Activated CD4-positive, alpha-beta memory T cell treated with anti-CD3 and anti-CD28 coated beads for 36 hours (primary cell): Measurements from ENCODE around the gene FAM221B. TPM values are rescaled to one million over a fixed set of nuclear protein-coding genes. Genes with fewer than 3 reads are reported as not detected.

Experiments
- CTCF ChIA-PET: fragments of 350-600 bp; sonication (Branson Sonifier 250); formaldehyde crosslinking; loops from one replicate; lab custom pipeline; 2021; ENCODE audit warnings: antibody characterized with exemption, inconsistent platforms; lab: Charles Lee
- POLR2A ChIA-PET: fragments of 350-600 bp; sonication (Branson Sonifier 250); formaldehyde crosslinking; loops from one replicate; lab custom pipeline; 2021; ENCODE audit warnings: antibody characterized with exemption; lab: Charles Lee
- DNase-seq: peaks from one replicate; pipeline ENCODE4 v3.0.0-alpha.2; 2020
- H3K27ac Mint-ChIP-seq: one replicate; pipeline ENCODE4 v1.8.0; 2021; ENCODE audit warnings: mixed read lengths
- H3K27me3 Mint-ChIP-seq: one replicate; pipeline ENCODE4 v1.8.0; 2021; ENCODE audit warnings: mixed read lengths
- H3K36me3 Mint-ChIP-seq: one replicate; pipeline ENCODE4 v1.8.0; 2021; ENCODE audit warnings: mixed read lengths
- H3K4me1 Mint-ChIP-seq: one replicate; pipeline ENCODE4 v1.8.0; 2021; ENCODE audit warnings: low read depth, mixed read lengths
- H3K4me3 Mint-ChIP-seq: one replicate; pipeline ENCODE4 v1.8.0; 2021; ENCODE audit warnings: mild to moderate bottlenecking, mixed read lengths
- H3K9me3 Mint-ChIP-seq: one replicate; pipeline ENCODE4 v1.8.0; 2021; ENCODE audit warnings: mixed read lengths
- intact Hi-C: fragments of 100-400 bp; cut with micrococcal nuclease; formaldehyde crosslinking; loops from one replicate; pipeline ENCODE4 v1.15.1; 2023
- total RNA-seq, 2 experiments: library from RNA; stranded (reverse); gene quantifications; one replicate each; pipeline ENCODE4 v1.2.3, GENCODE V29; 2021

FAM221B gene
- total RNA-seq: not detected

- no peaks in the 10 kb centered on the region for H3K27me3 Mint-ChIP-seq
- peak within 1 kb of the TSS; percentile 91 for H3K4me3 Mint-ChIP-seq
- H3K4me1 Mint-ChIP-seq: peaks cover 23% of the 10 kb centered on the region
- H3K36me3 Mint-ChIP-seq: no peaks in the 10 kb centered on the region
- peak; percentile 51 for DNase-seq
- no peaks in the 10 kb centered on the region for H3K9me3 Mint-ChIP-seq
- intact Hi-C loops: loop anchor here (1.0 to 2.0 kb wide), 3 partner anchors 16 to 224 kb away; partner anchors contain the start of genes CREB3 and TLN1
- CTCF ChIA-PET: interaction anchor here (0.8 to 2.6 kb wide), 5 partner anchors 15 to 75 kb away, joined by 3 to 11 read pairs (median 4); partner anchors contain the start of gene HINT2
- H3K27ac Mint-ChIP-seq: peak within 1 kb of the TSS; percentile 60
- POLR2A ChIA-PET: interaction anchor here (1.0 kb wide), 1 partner anchor 15 kb away, joined by 7 read pairs; the partner anchor contains the start of gene HINT2
These were observed at the start of gene FAM221B for GRCh38 chr9:35828716-35829083. TSS of gene FAM221B (minus strand) at chr9:35828732. CDS start at chr9:35826161, 2,571 bp downstream.

- no peak overlapping the region for H3K4me3 Mint-ChIP-seq
- POLR2A ChIA-PET: no interaction called here
- H3K36me3 Mint-ChIP-seq: peaks cover 2% of the 10 kb centered on the region
- intact Hi-C loops: no loop called here
- peaks cover 5% of the 10 kb centered on the region for H3K9me3 Mint-ChIP-seq
- DNase-seq: no peak
- no peaks in the 10 kb centered on the region for H3K27me3 Mint-ChIP-seq
- H3K27ac Mint-ChIP-seq: no peak overlapping the region
- H3K4me1 Mint-ChIP-seq: no peaks in the 10 kb centered on the region
- CTCF ChIA-PET: interaction anchor here (0.7 to 1.6 kb wide), 5 partner anchors 8 to 136 kb away, joined by 3 to 5 read pairs (median 3); no protein-coding TSS in a partner anchor
These were observed 44.0 kb upstream of the FAM221B start for GRCh38 chr9:35872505-35872904.

GRCh38 chr9:35871545-35871944 lies 43.0 kb upstream of the FAM221B start:
- Mint-ChIP-seq H3K9me3 (no peaks in the 10 kb centered on the region), H3K27me3 (no peaks in the 10 kb centered on the region), H3K4me1 (no peaks in the 10 kb centered on the region), H3K4me3 (no peak overlapping the region), H3K27ac (no peak overlapping the region), H3K36me3 (no peaks in the 10 kb centered on the region)
- intact Hi-C loops: no loop called here
- POLR2A ChIA-PET: no interaction called here
- CTCF ChIA-PET: interaction anchor here (1.6 kb wide), 1 partner anchor 81 kb away, joined by 5 read pairs; no protein-coding TSS in a partner anchor
- DNase-seq: no peak

GRCh38 chr9:35870351-35870923 lies 41.9 kb upstream of the FAM221B start, which contains the start of gene OR13J1:
TSS of gene OR13J1 (minus strand) at chr9:35870401. CDS start at chr9:35870401, 0 bp downstream.
- Mint-ChIP-seq H3K27ac (no peak within 1 kb of the TSS), H3K4me1 (no peaks in the 10 kb centered on the region), H3K36me3 (no peaks in the 10 kb centered on the region), H3K27me3 (no peaks in the 10 kb centered on the region), H3K4me3 (no peak within 1 kb of the TSS), H3K9me3 (no peaks in the 10 kb centered on the region)
- CTCF ChIA-PET: no interaction called here
- DNase-seq: no peak
- POLR2A ChIA-PET: no interaction called here
- intact Hi-C loops: no loop called here

- intact Hi-C loops: no loop called here
- no peaks in the 10 kb centered on the region for H3K27me3 Mint-ChIP-seq
- POLR2A ChIA-PET: no interaction called here
- CTCF ChIA-PET: no interaction called here
- DNase-seq: no peak
- H3K9me3 Mint-ChIP-seq: no peaks in the 10 kb centered on the region
- H3K4me1 Mint-ChIP-seq: no peaks in the 10 kb centered on the region
- H3K27ac Mint-ChIP-seq: no peak overlapping the region
- no peaks in the 10 kb centered on the region for H3K36me3 Mint-ChIP-seq
- H3K4me3 Mint-ChIP-seq: no peak overlapping the region
These were observed 41.2 kb upstream of the FAM221B start for GRCh38 chr9:35869621-35870216.

GRCh38 chr9:35868933-35869332 lies 40.4 kb upstream of the FAM221B start:
- Mint-ChIP-seq H3K36me3 (no peaks in the 10 kb centered on the region), H3K4me3 (no peak overlapping the region), H3K4me1 (no peaks in the 10 kb centered on the region), H3K9me3 (no peaks in the 10 kb centered on the region), H3K27ac (no peak overlapping the region), H3K27me3 (peaks cover 2% of the 10 kb centered on the region)
- ChIA-PET CTCF (no interaction called here), POLR2A (no interaction called here)
- intact Hi-C loops: no loop called here
- no peak for DNase-seq

- intact Hi-C loops: no loop called here
- ChIA-PET CTCF (no interaction called here), POLR2A (interaction anchor here (0.6 kb wide), 1 partner anchor 64 kb away, joined by 3 read pairs; no protein-coding TSS in a partner anchor)
- no peak overlapping the region for H3K27ac Mint-ChIP-seq
- H3K9me3 Mint-ChIP-seq: no peaks in the 10 kb centered on the region
- H3K4me1 Mint-ChIP-seq: no peaks in the 10 kb centered on the region
- no peak for DNase-seq
- H3K36me3 Mint-ChIP-seq: no peaks in the 10 kb centered on the region
- H3K4me3 Mint-ChIP-seq: no peak overlapping the region
- peaks cover 7% of the 10 kb centered on the region for H3K27me3 Mint-ChIP-seq
These were observed 39.0 kb upstream of the FAM221B start for GRCh38 chr9:35867538-35867937.

- no peaks in the 10 kb centered on the region for H3K36me3 Mint-ChIP-seq
- H3K9me3 Mint-ChIP-seq: no peaks in the 10 kb centered on the region
- ChIA-PET CTCF (interaction anchor here (0.6 to 2.9 kb wide), 3 partner anchors 14 to 75 kb away, joined by 3 to 19 read pairs (median 3); no protein-coding TSS in a partner anchor), POLR2A (no interaction called here)
- H3K27ac Mint-ChIP-seq: no peak overlapping the region
- DNase-seq: no peak
- intact Hi-C loops: no loop called here
- no peak overlapping the region for H3K4me3 Mint-ChIP-seq
- no peaks in the 10 kb centered on the region for H3K4me1 Mint-ChIP-seq
- H3K27me3 Mint-ChIP-seq: peaks cover 15% of the 10 kb centered on the region
These were observed 36.2 kb upstream of the FAM221B start for GRCh38 chr9:35864695-35865255.

- intact Hi-C loops: no loop called here
- Mint-ChIP-seq H3K27me3 (peaks cover 15% of the 10 kb centered on the region), H3K36me3 (no peaks in the 10 kb centered on the region), H3K4me3 (no peak overlapping the region), H3K27ac (no peak overlapping the region), H3K4me1 (no peaks in the 10 kb centered on the region), H3K9me3 (no peaks in the 10 kb centered on the region)
- no peak for DNase-seq
- POLR2A ChIA-PET: no interaction called here
- CTCF ChIA-PET: interaction anchor here (0.8 to 2.9 kb wide), 2 partner anchors 19 to 73 kb away, joined by 4 to 19 read pairs; no protein-coding TSS in a partner anchor
These were observed 35.1 kb upstream of the FAM221B start for GRCh38 chr9:35863583-35863982.

GRCh38 chr9:35862328-35862727 lies 33.8 kb upstream of the FAM221B start:
- H3K27ac Mint-ChIP-seq: no peak overlapping the region
- POLR2A ChIA-PET: no interaction called here
- H3K4me3 Mint-ChIP-seq: no peak overlapping the region
- H3K36me3 Mint-ChIP-seq: no peaks in the 10 kb centered on the region
- intact Hi-C loops: no loop called here
- H3K4me1 Mint-ChIP-seq: no peaks in the 10 kb centered on the region
- peaks cover 15% of the 10 kb centered on the region for H3K27me3 Mint-ChIP-seq
- DNase-seq: no peak
- CTCF ChIA-PET: interaction anchor here (2.9 kb wide), 1 partner anchor 20 kb away, joined by 19 read pairs; no protein-coding TSS in a partner anchor
- no peaks in the 10 kb centered on the region for H3K9me3 Mint-ChIP-seq

- Mint-ChIP-seq H3K9me3 (no peaks in the 10 kb centered on the region), H3K4me1 (no peaks in the 10 kb centered on the region), H3K27me3 (peaks cover 15% of the 10 kb centered on the region), H3K36me3 (no peaks in the 10 kb centered on the region), H3K4me3 (no peak overlapping the region), H3K27ac (no peak overlapping the region)
- intact Hi-C loops: no loop called here
- ChIA-PET CTCF (interaction anchor here (1.2 to 1.8 kb wide), 3 partner anchors 21 to 71 kb away, joined by 5 to 6 read pairs (median 5); no protein-coding TSS in a partner anchor), POLR2A (no interaction called here)
- DNase-seq: no peak
These were observed 32.8 kb upstream of the FAM221B start for GRCh38 chr9:35861161-35861897.

- ChIA-PET CTCF (interaction anchor here (1.5 to 1.8 kb wide), 2 partner anchors 34 to 70 kb away, joined by 5 read pairs; no protein-coding TSS in a partner anchor), POLR2A (no interaction called here)
- intact Hi-C loops: no loop called here
- Mint-ChIP-seq H3K36me3 (no peaks in the 10 kb centered on the region), H3K4me3 (no peak overlapping the region), H3K27me3 (peaks cover 15% of the 10 kb centered on the region), H3K27ac (no peak overlapping the region), H3K4me1 (no peaks in the 10 kb centered on the region), H3K9me3 (no peaks in the 10 kb centered on the region)
- DNase-seq: no peak
These were observed 31.4 kb upstream of the FAM221B start for GRCh38 chr9:35859990-35860339.
